NCI-H748 treated with DMSO at 0.1 percent for 48 hours (cell line): ENCODE data around the gene SPATA9.

ENCODE experiments used
- DNase-seq: peaks from one replicate; lab custom pipeline; 2025; lab: John Stamatoyannopoulos, UW

Gene SPATA9

GRCh38 chr5:95682891-95683290 lies at the start of gene SPATA9:
Gene SPATA9 (minus strand): TSS chr5:95682991. CDS start chr5:95682854, 137 bp downstream.
- DNase-seq = no peak

GRCh38 chr5:95731571-95732554 lies 49.1 kb upstream of the SPATA9 start:
- DNase-seq = peak; percentile 26

GRCh38 chr5:95730730-95731570 lies 48.2 kb upstream of the SPATA9 start, which contains the start of gene RHOBTB3:
Gene RHOBTB3 (plus strand): TSS chr5:95731336. CDS start chr5:95731683, 347 bp downstream.
- peak; percentile 62 for DNase-seq

GRCh38 chr5:95730011-95730700 lies 47.4 kb upstream of the SPATA9 start:
- peak; percentile 8 for DNase-seq

- DNase-seq = no peak
Measured at GRCh38 chr5:95729115-95730010, 46.6 kb upstream of the SPATA9 start.

GRCh38 chr5:95728494-95729114 lies 45.8 kb upstream of the SPATA9 start:
- no peak for DNase-seq

GRCh38 chr5:95727764-95728191 lies 45.0 kb upstream of the SPATA9 start:
- DNase-seq = peak; percentile 47

- DNase-seq = no peak
Measured at GRCh38 chr5:95726811-95727763, 44.3 kb upstream of the SPATA9 start.

- DNase-seq = no peak
Measured at GRCh38 chr5:95725937-95726810, 43.4 kb upstream of the SPATA9 start.

- no peak for DNase-seq
Measured at GRCh38 chr5:95725071-95725820, 42.5 kb upstream of the SPATA9 start.

- DNase-seq = no peak
Measured at GRCh38 chr5:95723632-95724369, 41.0 kb upstream of the SPATA9 start.

GRCh38 chr5:95721582-95722295 lies 38.9 kb upstream of the SPATA9 start:
- DNase-seq = no peak

GRCh38 chr5:95720094-95720786 lies 37.4 kb upstream of the SPATA9 start:
- no peak for DNase-seq

GRCh38 chr5:95718738-95719137 lies 35.9 kb upstream of the SPATA9 start:
- no peak for DNase-seq

GRCh38 chr5:95718203-95718602 lies 35.4 kb upstream of the SPATA9 start:
- DNase-seq = no peak
